GM18508 (cell line): ENCODE results near the gene CLDN6.
"Not testable (repeated sequence)": the region's sequence is repeated elsewhere in the genome, so short reads cannot be mapped to it uniquely, and the experiment has no call there.

Experiments
- ATAC-seq: cut with Tn5 transposase; IDR thresholded peaks from one replicate; pipeline ENCODE4 v1.9.1; 2021; ENCODE audit warnings: moderate number of reproducible peaks; ENCODE audit not compliant: insufficient read depth, unreplicated experiment

Gene CLDN6

GRCh38 chr16:3017794-3018506, at the start of gene CLDN6:
CLDN6 (minus strand) TSS chr16:3018183; CDS start chr16:3016021, 2,162 bp downstream.
- no peak for ATAC-seq

DNA sequence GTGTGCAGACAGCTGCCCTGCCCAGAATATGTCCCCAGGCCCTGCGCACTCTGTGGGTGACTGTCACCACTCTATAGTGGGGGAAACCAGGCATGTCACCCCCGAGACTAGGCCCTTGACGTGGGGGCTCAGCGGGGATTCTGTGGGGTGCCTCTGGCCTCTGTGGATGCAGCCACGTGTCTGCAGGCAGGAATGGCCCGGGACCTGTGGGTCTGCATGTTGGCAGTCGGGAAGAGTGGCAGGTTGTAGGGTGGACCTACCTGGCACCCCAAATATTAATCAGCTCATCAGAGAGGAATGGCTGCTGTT, 48.4 kb upstream of the CLDN6 start:
- no peak for ATAC-seq

GRCh38 chr16:3065742-3066439, 47.9 kb upstream of the CLDN6 start:
- no peak for ATAC-seq

DNA sequence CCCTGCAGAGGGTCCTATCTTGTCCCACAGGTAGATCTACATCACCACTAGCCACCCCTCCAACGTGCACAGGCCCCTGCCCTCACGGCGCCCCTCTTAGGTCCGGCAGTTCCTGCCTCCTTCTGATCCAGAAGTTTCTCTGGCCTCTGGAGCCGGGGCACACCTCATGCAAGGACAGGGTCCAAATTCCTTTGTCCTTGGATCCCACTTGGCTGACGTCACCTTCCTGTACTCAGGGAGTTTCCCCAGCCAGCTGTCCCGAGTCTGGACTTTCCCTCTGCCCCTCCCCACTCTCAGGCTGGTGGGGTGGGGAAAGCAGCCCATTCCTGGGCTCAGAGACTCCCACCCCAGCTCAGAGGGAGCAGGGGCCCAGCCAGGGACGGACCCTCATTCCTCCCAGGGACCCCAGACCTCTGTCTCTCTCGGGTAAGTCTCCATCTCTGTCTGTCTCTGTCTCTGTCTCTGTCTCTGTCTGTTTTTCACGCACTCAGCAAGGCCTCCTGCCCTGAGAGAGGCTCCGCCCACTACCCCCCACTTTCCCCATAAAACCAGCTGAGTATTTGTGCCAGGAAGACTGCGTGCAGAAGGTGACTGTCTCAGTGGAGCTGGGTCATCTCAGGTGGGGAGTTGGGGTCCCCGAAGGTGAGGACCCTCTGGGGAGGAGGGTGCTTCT, 47.2 kb upstream of the CLDN6 start, which contains the start of gene IL32:
TSS of gene IL32 (plus strand) at position 572 of the 673 bp plus-strand sequence. CDS start 172 bp downstream, outside the sequence.
- no peak for ATAC-seq

GRCh38 chr16:3063625-3064386, 45.8 kb upstream of the CLDN6 start:
- no peak for ATAC-seq

DNA sequence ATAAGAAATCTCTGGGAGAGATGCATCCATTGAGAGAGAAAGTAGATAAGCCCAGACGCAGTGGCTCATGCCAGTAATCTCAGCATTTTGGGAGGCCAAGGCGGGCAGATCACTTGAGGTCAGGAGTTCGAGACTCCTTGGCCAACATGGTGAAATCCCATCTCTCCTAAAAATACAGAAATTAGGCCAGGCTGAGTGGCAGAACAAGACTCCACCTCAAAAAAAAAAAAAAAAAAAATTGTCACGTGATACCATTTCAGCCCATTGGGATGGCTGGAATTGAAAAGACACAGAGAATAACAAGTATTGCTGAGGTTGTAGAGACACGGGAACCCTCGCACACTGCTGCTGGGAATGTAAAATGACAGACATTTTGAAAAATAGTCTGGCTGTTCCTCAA, 44.6 kb upstream of the CLDN6 start:
- ATAC-seq = no peak

GRCh38 chr16:3060339-3061127, 42.5 kb upstream of the CLDN6 start:
- no peak for ATAC-seq

- ATAC-seq = no peak
These were observed 41.8 kb upstream of the CLDN6 start for GRCh38 chr16:3059723-3060242.

DNA sequence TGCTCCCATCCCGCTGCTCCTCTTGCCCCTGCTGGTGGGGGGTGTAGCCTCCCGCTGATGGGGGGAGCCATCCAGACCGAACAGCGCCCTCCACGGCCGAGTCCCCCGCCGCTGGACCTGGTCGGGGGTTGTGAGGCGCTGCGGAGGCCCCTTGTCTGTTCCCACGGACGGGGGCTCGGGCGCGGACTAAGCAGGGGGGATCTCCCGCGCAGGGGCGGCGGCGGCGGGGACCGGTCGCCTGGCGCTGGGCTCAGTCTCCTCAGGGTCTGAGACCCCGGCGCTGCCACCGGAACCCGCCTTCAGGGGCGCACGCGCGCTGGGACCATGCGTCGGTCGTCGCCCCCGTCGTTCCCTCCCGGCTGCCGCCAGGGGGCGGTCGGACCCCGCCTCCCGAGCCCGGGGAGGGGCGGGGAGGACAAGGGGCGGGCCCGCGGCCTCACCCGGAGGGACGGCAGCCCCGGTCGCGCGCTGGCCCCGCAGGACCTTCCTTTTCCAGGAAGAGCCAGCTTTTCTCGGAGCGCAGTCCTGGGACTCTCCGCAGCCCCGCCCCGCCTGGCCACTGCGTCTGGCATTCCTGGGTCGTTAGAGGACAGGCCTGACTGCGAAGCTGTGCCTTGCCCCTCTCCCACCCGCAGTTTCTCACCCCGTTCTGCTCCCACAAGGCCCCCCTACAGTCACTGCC, 41.2 kb upstream of the CLDN6 start:
- ATAC-seq = no peak

GRCh38 chr16:3058139-3059030, 40.4 kb upstream of the CLDN6 start:
- ATAC-seq = no peak

DNA sequence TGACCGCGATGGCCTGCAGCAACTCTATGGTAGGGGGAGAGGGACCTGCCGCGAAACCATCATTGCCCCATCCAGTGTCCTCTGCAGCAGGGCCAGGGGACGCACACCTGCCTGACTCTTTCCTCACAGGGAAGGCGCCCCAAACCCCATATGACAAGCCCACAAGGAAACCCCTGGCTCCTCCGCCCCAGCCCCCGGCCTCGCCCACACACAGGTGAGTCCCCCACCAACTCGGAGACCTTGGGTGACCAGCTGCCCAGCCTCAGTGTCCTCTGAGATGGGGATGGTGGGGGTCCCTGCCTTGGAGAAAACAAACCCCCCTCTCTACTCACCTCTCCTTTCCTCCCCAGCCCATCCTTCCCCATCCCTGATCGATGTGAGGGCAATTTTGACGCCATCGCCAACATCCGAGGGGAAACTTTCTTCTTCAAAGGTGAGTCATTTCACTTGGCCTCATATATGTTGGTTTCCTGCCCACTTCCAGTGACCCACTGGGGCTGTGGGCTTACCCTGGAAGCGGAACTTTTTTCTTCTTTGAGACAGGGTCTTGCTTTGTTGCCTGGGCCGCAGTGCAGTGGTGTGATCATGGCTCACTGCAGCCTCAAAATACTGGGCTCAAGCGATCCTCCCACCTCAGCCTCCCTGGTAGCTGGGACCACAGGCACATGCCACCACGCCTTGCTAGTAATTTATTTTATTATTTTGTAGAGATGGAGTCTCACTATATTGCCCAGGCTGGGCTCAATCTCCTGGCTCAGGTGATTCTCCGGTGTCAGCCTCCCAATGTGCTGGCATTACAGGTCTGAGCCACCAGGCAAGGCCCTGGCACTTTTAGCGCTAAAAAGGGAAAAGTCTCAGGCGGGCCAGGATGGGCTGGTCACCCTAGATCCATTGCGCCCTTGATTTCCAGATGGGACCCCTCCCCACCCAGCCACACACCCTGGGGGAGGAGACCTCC, 39.5 kb upstream of the CLDN6 start:
- no peak for ATAC-seq

DNA sequence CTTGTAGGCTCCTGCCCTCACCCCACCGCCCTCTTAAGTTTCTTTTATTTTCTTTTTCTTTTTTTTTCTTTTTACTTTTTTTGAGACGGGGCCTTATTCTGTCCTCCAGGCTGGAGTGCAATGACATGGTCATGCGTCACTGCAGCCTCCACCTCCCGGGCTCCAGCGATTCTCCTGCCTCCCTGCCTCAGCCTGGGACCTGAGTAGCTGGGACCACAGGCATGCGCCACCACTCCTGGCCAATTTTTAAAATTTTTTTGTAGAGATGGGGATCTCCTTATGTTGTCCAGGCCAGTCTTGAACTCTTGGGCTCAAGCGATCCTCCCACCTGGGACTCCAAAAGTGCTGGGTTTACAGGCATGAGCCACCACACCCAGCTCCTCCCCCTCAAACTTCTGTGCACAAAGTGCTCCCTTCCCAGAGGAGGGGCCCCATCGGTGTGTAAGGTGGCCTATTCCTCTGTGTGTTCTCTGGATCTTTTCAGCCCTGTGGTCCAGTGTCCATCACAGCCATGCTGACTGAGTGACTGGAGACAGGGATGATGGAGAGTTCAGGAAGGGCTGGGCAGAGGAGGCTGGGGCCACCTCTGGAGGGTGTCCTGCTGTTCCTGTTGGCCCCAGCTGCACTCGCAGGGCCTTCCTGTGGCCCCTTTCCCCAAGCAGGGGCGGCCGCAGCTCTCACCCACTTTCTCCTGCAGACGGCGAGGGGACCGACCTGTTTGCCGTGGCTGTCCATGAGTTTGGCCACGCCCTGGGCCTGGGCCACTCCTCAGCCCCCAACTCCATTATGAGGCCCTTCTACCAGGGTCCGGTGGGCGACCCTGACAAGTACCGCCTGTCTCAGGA, 38.6 kb upstream of the CLDN6 start:
- no peak for ATAC-seq

DNA sequence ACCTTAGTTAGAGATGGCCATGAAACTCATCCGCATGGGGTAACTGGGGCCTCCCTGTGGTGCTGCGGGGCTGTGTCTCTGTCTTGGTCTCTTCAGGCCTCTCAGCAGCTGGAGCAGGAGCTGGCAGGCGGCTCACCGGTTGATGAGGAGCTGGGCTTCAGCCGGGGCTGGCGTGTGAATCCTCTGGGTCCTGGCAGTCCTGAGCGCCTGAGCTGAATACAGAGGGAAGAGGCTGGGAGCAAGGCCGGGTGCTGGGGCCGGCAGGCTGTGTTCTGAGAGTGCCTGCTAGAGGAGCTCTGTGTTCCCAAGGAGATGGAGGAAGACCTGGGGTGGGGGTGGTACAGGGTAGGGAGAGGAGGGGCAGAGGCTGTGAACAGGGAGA, 37.7 kb upstream of the CLDN6 start:
- not testable (repeated sequence) for ATAC-seq

GRCh38 chr16:3054965-3055733, 37.2 kb upstream of the CLDN6 start:
- ATAC-seq = no peak

GRCh38 chr16:3053330-3053710, 35.3 kb upstream of the CLDN6 start:
- ATAC-seq = not testable (repeated sequence)
